NT2/D1 (cell line): ENCODE results near the gene ACTR1A.

Experiments
- YY1 ChIP-seq: IDR thresholded peaks from 2 replicates; pipeline ENCODE4 v1.6.1; 2011; ENCODE audit not compliant: insufficient read length, insufficient read depth
- ZNF274 ChIP-seq: IDR thresholded peaks from 2 replicates; pipeline ENCODE4 v1.6.1; 2011; ENCODE audit warnings: mild to moderate bottlenecking, low read depth, low read length

DNA sequence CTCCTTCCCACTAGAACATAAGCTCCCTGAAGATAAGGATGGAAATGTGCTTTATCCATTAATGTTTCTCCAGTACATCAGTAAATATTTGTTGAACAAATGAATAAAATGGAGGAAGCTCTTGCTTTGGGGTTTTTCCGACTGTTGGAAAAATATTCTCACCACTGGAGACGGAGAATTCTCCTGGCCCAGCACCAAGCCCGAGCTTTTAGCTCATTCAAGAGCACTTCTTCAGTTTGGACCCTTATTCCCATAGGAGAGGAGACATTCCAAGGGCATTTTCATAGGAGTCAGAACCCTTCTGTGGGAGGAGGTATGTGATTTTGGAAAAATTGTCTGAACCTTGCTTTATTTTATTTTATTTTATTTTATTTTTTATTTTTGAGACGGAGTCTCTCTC, 22.2 kb upstream of the ACTR1A start:
- TF ChIP-seq YY1: no peak
- TF ChIP-seq ZNF274: no peak
